NCI-H2227 (cell line): ENCODE measurements around the gene ADPRH.

Experiments
- DNase-seq: peaks from one replicate; lab custom pipeline; 2025; ENCODE audit not compliant: unreplicated experiment; lab: John Stamatoyannopoulos, UW

The ADPRH gene

GRCh38 chr3:119596398-119596797, 17.1 kb downstream of the ADPRH start:
- DNase-seq = no peak

- DNase-seq = no peak
Observed at GRCh38 chr3:119597548-119598288, 18.4 kb downstream of the ADPRH start, which contains the start of gene PLA1A. TSS of gene PLA1A (plus strand) at chr3:119597885. CDS start at chr3:119597914, 29 bp downstream.

- DNase-seq = no peak
Observed at GRCh38 chr3:119598410-119599098, 19.3 kb downstream of the ADPRH start.

GRCh38 chr3:119599558-119600174, 20.4 kb downstream of the ADPRH start:
- no peak for DNase-seq

GRCh38 chr3:119600732-119601131, 21.4 kb downstream of the ADPRH start:
- DNase-seq = no peak

GRCh38 chr3:119601154-119601553, 21.9 kb downstream of the ADPRH start:
- no peak for DNase-seq

- no peak for DNase-seq
Observed at GRCh38 chr3:119602676-119603075, 23.4 kb downstream of the ADPRH start.

GRCh38 chr3:119604878-119605277, 25.6 kb downstream of the ADPRH start:
- no peak for DNase-seq

- no peak for DNase-seq
Observed at GRCh38 chr3:119608405-119609000, 29.2 kb downstream of the ADPRH start.

- no peak for DNase-seq
Observed at GRCh38 chr3:119609301-119609700, 30.0 kb downstream of the ADPRH start.

GRCh38 chr3:119611664-119612063, 32.4 kb downstream of the ADPRH start:
- DNase-seq = no peak

GRCh38 chr3:119613201-119613600, 33.9 kb downstream of the ADPRH start:
- no peak for DNase-seq

GRCh38 chr3:119613872-119614271, 34.6 kb downstream of the ADPRH start:
- DNase-seq = no peak

- no peak for DNase-seq
Observed at GRCh38 chr3:119616056-119616455, 36.8 kb downstream of the ADPRH start.

- no peak for DNase-seq
Observed at GRCh38 chr3:119619094-119619493, 39.8 kb downstream of the ADPRH start.

- DNase-seq = no peak
Observed at GRCh38 chr3:119620899-119621298, 41.6 kb downstream of the ADPRH start.

- DNase-seq = no peak
Observed at GRCh38 chr3:119624002-119624720, 44.9 kb downstream of the ADPRH start.

- no peak for DNase-seq
Observed at GRCh38 chr3:119625451-119626153, 46.3 kb downstream of the ADPRH start.

GRCh38 chr3:119626196-119626595, 46.9 kb downstream of the ADPRH start:
- DNase-seq = no peak

- no peak for DNase-seq
Observed at GRCh38 chr3:119627461-119627860, 48.2 kb downstream of the ADPRH start.
